NCI-H1105 treated with DMSO at 0.1 percent for 48 hours (cell line): ENCODE measurements around the gene FUBP3.
A peak's percentile ranks its signal among the peaks of the same experiment; 100 is the strongest.

ENCODE experiments used
- DNase-seq: peaks from one replicate; lab custom pipeline; 2025; lab: John Stamatoyannopoulos, UW

FUBP3 gene

GRCh38 chr9:130578865-130579737 lies at the start of gene FUBP3:
TSS of gene FUBP3 (plus strand) at chr9:130579577. CDS start at chr9:130579681, 104 bp downstream.
- peak; percentile 79 for DNase-seq

GRCh38 chr9:130530938-130531337 lies 48.4 kb upstream of the FUBP3 start:
- DNase-seq = no peak

DNA sequence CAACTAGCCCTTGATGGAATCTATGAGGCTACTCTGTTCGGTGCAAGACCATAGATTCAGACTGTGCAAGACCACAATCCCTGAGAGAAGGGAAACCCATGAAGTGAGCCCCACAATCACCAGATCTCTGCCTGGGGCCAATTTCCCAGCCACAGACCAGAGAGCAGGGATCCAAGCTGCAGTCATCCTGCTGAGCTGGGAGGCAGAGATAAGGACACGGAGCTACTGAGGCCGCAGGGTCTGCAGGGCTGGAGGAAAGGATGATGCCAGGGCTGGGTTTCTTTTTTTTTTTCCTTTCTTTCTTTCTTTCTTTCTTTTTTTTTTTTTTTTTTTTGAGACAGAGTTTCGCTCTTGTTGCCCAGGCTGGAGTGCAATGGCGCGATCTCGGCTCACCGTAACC lies 47.7 kb upstream of the FUBP3 start:
- DNase-seq = no peak

GRCh38 chr9:130532426-130533080 lies 46.8 kb upstream of the FUBP3 start:
- DNase-seq = no peak

- peak; percentile 98 for DNase-seq
Measured at GRCh38 chr9:130535818-130536521, 43.4 kb upstream of the FUBP3 start.

DNA sequence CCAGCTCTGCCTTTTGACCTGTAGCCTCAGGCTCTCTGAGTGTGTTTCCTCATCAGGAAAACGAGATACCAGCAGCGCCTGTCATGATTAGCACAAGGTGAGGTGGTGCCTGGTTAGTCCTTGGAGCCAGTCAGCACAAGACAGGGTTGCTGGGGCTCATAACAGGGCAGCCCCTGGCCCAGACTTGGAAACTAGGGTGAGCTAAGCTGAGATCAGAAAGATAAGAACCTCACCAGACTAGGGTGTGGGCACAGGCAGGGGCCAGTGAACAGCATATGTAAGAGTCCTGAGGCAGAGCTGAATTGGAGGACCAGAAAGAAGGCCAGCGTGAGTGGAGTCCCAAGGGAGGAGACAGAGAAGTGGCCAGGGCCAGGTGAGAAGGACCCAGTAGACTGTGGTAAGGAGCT lies 42.7 kb upstream of the FUBP3 start:
- DNase-seq = no peak

DNA sequence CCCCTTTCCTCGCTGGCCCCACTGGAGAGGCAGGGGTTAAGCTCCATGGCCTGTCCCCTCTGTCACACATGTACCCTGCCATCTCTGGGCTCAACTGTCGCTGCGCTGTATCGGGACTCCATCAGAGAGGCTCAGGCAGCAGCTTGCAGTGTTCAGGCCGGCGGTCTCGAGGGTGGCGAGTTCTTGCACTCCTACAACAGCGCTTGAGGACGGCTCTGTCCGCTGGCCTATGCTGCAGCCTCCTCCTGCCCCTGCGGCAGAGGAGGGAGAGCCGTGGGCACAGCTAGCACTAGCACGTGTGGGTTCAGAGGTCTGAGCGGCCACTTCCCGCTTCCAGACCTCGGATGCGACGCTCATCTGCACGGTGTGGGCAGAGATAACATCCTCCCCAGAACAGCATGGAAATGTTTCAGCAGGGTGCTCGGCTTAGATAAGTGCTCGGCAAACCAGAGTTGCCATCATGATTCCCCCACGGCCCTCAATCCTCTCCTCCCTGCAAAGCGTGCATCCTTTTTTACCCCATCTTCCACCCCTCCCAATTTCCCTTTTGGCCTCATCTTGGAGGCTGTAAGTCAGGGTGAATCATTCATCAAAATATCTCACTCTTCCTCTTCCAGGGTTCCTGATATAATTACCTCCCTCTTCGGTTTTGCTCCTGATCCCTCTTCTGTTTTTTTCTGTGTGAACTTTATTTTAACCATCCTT lies 41.9 kb upstream of the FUBP3 start:
- no peak for DNase-seq

DNA sequence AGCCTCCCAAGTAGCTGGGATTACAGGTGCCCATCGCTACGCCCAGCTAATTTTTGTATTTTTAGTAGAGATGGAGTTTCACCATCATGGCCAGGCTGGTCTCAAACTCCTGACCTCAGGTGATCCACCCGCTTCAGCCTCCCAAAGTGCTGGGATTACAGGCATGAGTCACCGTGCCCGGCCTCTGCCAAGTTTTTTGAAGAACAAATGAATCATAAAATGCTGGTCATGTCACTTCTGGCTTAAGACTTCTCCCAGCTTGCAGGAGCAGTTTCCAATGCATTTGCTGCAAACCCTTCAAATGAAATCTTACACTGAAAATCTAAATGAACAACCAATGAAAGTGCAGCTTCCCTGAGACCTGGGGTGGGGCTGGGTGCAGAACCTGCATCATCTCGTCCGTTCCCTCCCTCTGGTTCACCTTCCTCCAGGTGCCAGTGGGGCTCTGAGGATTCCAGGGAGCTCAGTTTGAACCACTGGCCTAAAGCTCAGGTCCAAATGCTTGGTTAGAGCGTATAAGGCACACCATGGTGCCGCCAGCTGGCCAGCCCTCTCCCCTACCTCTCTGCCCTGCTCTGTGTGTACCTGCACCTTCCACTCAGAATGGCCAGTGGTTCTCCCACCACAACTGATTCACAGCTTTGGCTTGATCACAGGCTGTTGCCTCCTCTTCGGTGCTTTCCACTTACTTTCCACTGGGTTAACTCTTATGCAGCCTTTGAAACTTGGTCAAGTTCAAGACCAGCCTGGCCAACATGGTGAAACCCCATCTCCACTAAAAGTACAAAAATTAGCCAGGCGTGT lies 39.8 kb upstream of the FUBP3 start:
- no peak for DNase-seq

DNA sequence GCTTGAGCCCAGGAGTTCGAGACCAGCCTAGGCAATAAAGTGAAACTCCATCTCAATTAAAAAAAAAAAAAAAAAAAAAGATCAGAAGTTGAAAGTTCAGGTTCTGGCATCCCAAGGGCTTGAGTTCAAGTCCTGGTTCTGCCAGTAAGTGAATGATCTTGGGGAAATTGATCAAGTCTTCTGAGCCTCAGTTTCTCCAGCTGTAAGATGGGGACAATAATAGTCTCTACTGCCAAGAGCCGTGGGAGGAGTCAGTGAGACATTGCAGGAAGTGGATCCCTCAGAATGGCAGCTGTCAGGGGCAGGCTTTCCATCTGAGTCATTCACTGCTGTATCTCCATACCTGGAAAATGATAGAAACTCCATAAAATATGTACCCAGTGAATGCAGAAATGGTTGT lies 37.8 kb upstream of the FUBP3 start:
- no peak for DNase-seq

- DNase-seq = no peak
Measured at GRCh38 chr9:130542038-130542437, 37.3 kb upstream of the FUBP3 start.

GRCh38 chr9:130542457-130543228 lies 36.7 kb upstream of the FUBP3 start:
- no peak for DNase-seq

GRCh38 chr9:130543368-130543767 lies 36.0 kb upstream of the FUBP3 start:
- no peak for DNase-seq

DNA sequence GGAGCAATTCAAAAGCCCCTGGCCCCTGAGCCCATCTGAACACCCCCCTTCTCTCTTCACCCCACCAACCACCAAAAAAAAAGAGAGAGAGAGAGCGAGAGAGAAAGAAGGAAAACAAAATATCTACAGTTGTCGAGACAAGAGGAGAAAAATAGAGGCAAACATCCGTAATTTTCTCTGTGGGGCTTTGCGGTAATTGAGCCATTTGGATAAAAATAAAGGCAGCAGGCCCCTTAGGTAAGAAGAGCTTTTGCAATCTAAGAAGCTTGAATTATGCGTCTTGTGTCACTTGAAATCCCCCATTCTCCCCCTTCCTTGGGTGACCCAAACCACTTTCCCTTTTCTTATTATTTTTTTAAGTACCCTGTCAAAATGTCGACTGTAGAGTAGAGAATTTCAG lies 35.5 kb upstream of the FUBP3 start:
- DNase-seq = no peak

GRCh38 chr9:130544364-130544763 lies 35.0 kb upstream of the FUBP3 start:
- no peak for DNase-seq

- DNase-seq = no peak
Measured at GRCh38 chr9:130548103-130548502, 31.3 kb upstream of the FUBP3 start.

GRCh38 chr9:130549093-130549735 lies 30.2 kb upstream of the FUBP3 start:
- peak; percentile 7 for DNase-seq

DNA sequence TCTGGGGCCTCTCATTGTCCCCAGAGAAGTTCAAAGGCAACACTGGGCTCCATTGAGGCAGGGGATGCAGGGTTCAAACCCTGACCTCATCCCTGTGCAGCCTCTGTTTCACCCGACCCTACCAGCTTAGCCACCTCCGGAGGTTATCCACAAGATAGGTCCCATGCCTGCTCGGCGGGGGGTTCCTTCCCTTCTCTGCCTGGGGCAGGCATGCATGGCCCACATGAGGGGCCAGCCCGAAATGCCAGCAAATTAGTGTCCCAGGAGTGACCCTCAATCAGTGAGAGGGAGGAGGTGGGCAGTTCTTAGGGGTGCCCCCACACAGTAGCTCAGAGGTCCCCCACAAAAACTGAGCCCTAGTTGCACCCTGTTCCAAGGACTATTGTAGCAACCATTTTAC lies 24.8 kb upstream of the FUBP3 start:
- no peak for DNase-seq

GRCh38 chr9:130555061-130555460 lies 24.3 kb upstream of the FUBP3 start:
- DNase-seq = no peak

DNA sequence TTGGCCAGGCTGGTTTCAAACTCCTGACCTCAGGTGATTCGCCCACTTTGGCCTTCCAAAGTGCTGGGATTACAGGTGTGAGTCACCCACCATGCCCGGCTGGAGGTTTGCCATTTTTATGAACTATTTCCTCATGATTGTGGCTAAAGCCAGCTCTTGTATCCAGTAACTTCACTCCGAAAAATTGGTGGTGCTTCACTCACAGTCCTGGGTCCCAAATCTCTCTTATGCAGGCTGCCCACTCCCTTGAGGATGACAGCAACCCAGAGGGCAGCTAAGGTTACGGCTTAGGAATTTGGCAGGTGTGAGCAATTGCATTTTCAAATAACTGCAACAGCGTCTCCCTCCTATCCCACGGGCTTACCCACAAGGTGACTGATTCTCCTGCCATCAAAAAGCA lies 23.4 kb upstream of the FUBP3 start:
- no peak for DNase-seq
